K562 (cell line): Measurements from ENCODE around the gene THADA. TPM values are rescaled to one million over a fixed set of nuclear protein-coding genes. Genes with fewer than 3 reads are reported as not detected.

Experiments
- ATAC-seq: fragments of 200-7000 bp; cut with Tn5 transposase; 3 replicates; pipeline ENCODE4 v1.9.1; 2020; ENCODE audit warnings: moderate library complexity
- BruUV-seq: library from RNA; stranded (reverse); fragments of 400-500 nt; replicated peaks from 2 replicates; lab custom pipeline; 2021; lab: Mats Ljungman, UMichigan
- CTCF ChIA-PET: fragments of 300-600 bp; formaldehyde crosslinking; extraction: SDS; loops from one replicate; lab custom pipeline; 2021; ENCODE audit warnings: low intra/inter-chr PET ratio; lab: Yijun Ruan, JAX
- POLR2A ChIA-PET: fragments of 300-600, 350-650 bp; sonication (Branson Sonifier 250); formaldehyde crosslinking; extraction: SDS; loops from one replicate; lab custom pipeline; 2021; ENCODE audit warnings: antibody characterized with exemption, inconsistent platforms; lab: Yijun Ruan, JAX
- DNase-seq, 4 experiments: peaks; one replicate each; pipeline versions ENCODE4 v3.0.0 to v3.0.0-alpha.2; 2011 to 2018; ENCODE audit warnings: low spot score in 3 of 4, mixed read lengths in 3 of 4; ENCODE audit errors: extremely low read depth in 1 of 4
- FAIRE-seq: peaks from 2 replicates; lab custom pipeline; 2011; peaks lifted over from hg19 to GRCh38; lab: Jason Lieb, UNC
- H2AFZ ChIP-seq: 2 replicates; pipeline ENCODE4 v1.6.0; 2011; ENCODE audit warnings: low read depth, low read length, control low read depth, inconsistent platforms
- H3K27ac ChIP-seq: fragments of 200-600 bp; 3 replicates; pipeline ENCODE4 v1.8.0; 2011; ENCODE audit warnings: low read depth, mild to moderate bottlenecking, control low read depth, inconsistent platforms, low read length, moderate library complexity, mixed read lengths; ENCODE audit errors: extremely low read depth
- H3K27me3 ChIP-seq, 2 experiments: fragments of 300-600 bp in 1 of 2; 2 replicates in 1 of 2; 3 replicates in 1 of 2; pipeline versions ENCODE4 v1.6.0 to v1.8.0; 2011; ENCODE audit warnings: inconsistent platforms in 2 of 2, low read length in 2 of 2, mild to moderate bottlenecking in 1 of 2, mixed read lengths in 1 of 2, moderate library complexity in 1 of 2; ENCODE audit not compliant: control insufficient read depth in 2 of 2, insufficient read depth in 2 of 2
- H3K36me3 ChIP-seq: fragments of 300-600 bp; 3 replicates; pipeline ENCODE4 v1.8.0; 2011; ENCODE audit warnings: mild to moderate bottlenecking, low read length, inconsistent platforms; ENCODE audit not compliant: control insufficient read depth, insufficient read depth
- H3K4me1 ChIP-seq, 2 experiments: fragments of 200-600 bp in 1 of 2; replicated peaks in 1 of 2; 2 replicates in 1 of 2; 3 replicates in 1 of 2; pipeline versions ENCODE4 v1.5.1 to v1.8.0; 2011; ENCODE audit warnings: inconsistent platforms in 2 of 2, low read length in 2 of 2, mild to moderate bottlenecking in 1 of 2, mixed read lengths in 1 of 2, moderate library complexity in 1 of 2; ENCODE audit not compliant: control insufficient read depth in 2 of 2, insufficient read depth in 2 of 2
- H3K4me2 ChIP-seq: 2 replicates; pipeline ENCODE4 v1.6.1; 2011; ENCODE audit warnings: low read length, control low read depth, inconsistent platforms, mixed read lengths; ENCODE audit not compliant: insufficient read depth
- H3K4me3 ChIP-seq: fragments of 200-600 bp; sonication (generic), shearing (Covaris generic); 2 replicates; pipeline ENCODE4 v1.5.1; 2016; ENCODE audit warnings: control low read depth, inconsistent platforms
- H3K79me2 ChIP-seq: fragments of 200-600 bp; 3 replicates; pipeline ENCODE4 v1.8.0; 2011; ENCODE audit warnings: low read length, inconsistent platforms; ENCODE audit not compliant: control insufficient read depth, insufficient read depth
- H3K9ac ChIP-seq, 2 experiments: 2 replicates each; pipeline versions ENCODE4 v1.6.0 to v1.6.1; 2011; ENCODE audit warnings: low read depth in 2 of 2, low read length in 2 of 2, control low read depth in 1 of 2, inconsistent platforms in 1 of 2, mild to moderate bottlenecking in 1 of 2, mixed read lengths in 1 of 2; ENCODE audit not compliant: insufficient read depth in 1 of 2
- H3K9me1 ChIP-seq: one replicate; pipeline ENCODE4 v1.6.0; 2011; ENCODE audit warnings: inconsistent platforms, mild to moderate bottlenecking, low read length, moderate library complexity; ENCODE audit not compliant: control insufficient read depth, insufficient read depth
- H3K9me3 ChIP-seq: replicated peaks from 2 replicates; pipeline ENCODE4 v1.5.1; 2011; ENCODE audit warnings: low read depth, low read length, inconsistent platforms; ENCODE audit not compliant: control insufficient read depth, insufficient read depth
- H4K20me1 ChIP-seq: replicated peaks from 2 replicates; pipeline ENCODE4 v1.6.1; 2011; ENCODE audit warnings: low read length, inconsistent platforms, mixed read lengths; ENCODE audit not compliant: control insufficient read depth, insufficient read depth
- FOSL1 ChIP-seq: fragments of 200-800 bp; sonication (Bioruptor generic); conservative IDR thresholded peaks from 2 replicates; pipeline ENCODE4 v1.6.1; 2016; ENCODE audit warnings: missing genetic modification characterization, missing compliant biosample characterization
- FOXO4 ChIP-seq: fragments of 450-650 bp; formaldehyde crosslinking; IDR thresholded peaks from 2 replicates; pipeline ENCODE4 v1.4.0; 2020; ENCODE audit warnings: mild to moderate bottlenecking, moderate library complexity
- IRF2 ChIP-seq: sonication (generic); formaldehyde crosslinking; IDR thresholded peaks from 2 replicates; pipeline ENCODE4 v1.8.1; 2022; ENCODE audit warnings: mild to moderate bottlenecking, missing genetic modification reagents
- JUND ChIP-seq, 2 experiments: IDR thresholded peaks; 2 replicates in 1 of 2; 3 replicates in 1 of 2; pipeline ENCODE4 v1.6.1; 2011; ENCODE audit warnings: borderline replicate concordance in 2 of 2, low read depth in 2 of 2, low read length in 2 of 2, improper control_type of control experiment in 1 of 2, missing biosample characterization in 1 of 2, missing genetic modification characterization in 1 of 2, missing genetic modification reagents in 1 of 2
- PRPF4 ChIP-seq: fragments of 200-400 bp; formaldehyde crosslinking; IDR thresholded peaks from one replicate; pipeline ENCODE4 v1.6.1; 2017; ENCODE audit warnings: low read length, low read depth, mild to moderate bottlenecking; ENCODE audit not compliant: insufficient read depth, poor library complexity, severe bottlenecking
- STAT6 ChIP-seq: sonication (generic); formaldehyde crosslinking; IDR thresholded peaks from 2 replicates; pipeline ENCODE4 v1.8.1; 2023; ENCODE audit warnings: mild to moderate bottlenecking, missing genetic modification reagents
- TAF15 ChIP-seq: fragments of 200-400 bp; formaldehyde crosslinking; IDR thresholded peaks from 2 replicates; pipeline ENCODE4 v1.6.1; 2017; ENCODE audit warnings: mild to moderate bottlenecking, low read depth, low read length, moderate library complexity
- ZNF140 ChIP-seq: fragments of 250-450 bp; sonication (Bioruptor Pico); IDR thresholded peaks from 2 replicates; pipeline ENCODE4 v1.8.0; 2021; ENCODE audit warnings: moderate library complexity, mild to moderate bottlenecking, inconsistent platforms
- ZNF316 ChIP-seq: fragments of 450-650 bp; IDR thresholded peaks from 2 replicates; pipeline ENCODE4 v1.6.1; 2016
- ZNF408 ChIP-seq: fragments of 250-450 bp; sonication (Bioruptor Pico); IDR thresholded peaks from 2 replicates; pipeline ENCODE4 v1.4.0; 2020; ENCODE audit warnings: low read depth, mild to moderate bottlenecking, moderate library complexity
- ZNF584 ChIP-seq: fragments of 200-800 bp; sonication (Bioruptor generic); IDR thresholded peaks from 2 replicates; pipeline ENCODE4 v1.6.1; 2016; ENCODE audit warnings: low read depth, mild to moderate bottlenecking, missing genetic modification characterization, missing compliant biosample characterization
- ZNF766 ChIP-seq: fragments of 200-800 bp; sonication (Bioruptor generic); conservative IDR thresholded peaks from 2 replicates; pipeline ENCODE4 v1.6.1; 2016; ENCODE audit warnings: missing genetic modification characterization, missing compliant biosample characterization
- WGBS: fragments of 100-300 bp; shearing (Covaris generic); methylation state at CpG from one replicate; pipeline ENCODE4 v1.1.6; 2016; ENCODE audit warnings: low coverage, mixed read lengths; ENCODE audit not compliant: insufficient coverage; ENCODE audit errors: missing lambda C conversion rate; 5-methylcytosine and 5-hydroxymethylcytosine counted together
- in situ Hi-C: fragments of 300-500 bp; cut with MboI; formaldehyde crosslinking; loops from 4 replicates; pipeline ENCODE4 v1.15.0; 2018; ENCODE audit warnings: inconsistent platforms, mixed read lengths
- intact Hi-C: fragments of 100-400 bp; cut with micrococcal nuclease; formaldehyde crosslinking; loops from 2 replicates; pipeline ENCODE4 v1.14.2; 2022
- polyA plus RNA-seq, 8 experiments: library from polyadenylated mRNA; depleted of rRNA in 4 of 8; stranded (reverse) in 5 of 8; unstranded in 3 of 8; fragments of >200 nt; fragmentation: Nextera tagmentation in 2 of 8; fragmentation: Illumina TruSeq in 1 of 8; extraction: Ambion mirVana in 2 of 8; extraction: Trizol in 1 of 8; gene quantifications; 2 replicates each; pipeline versions ENCODE4 v1.2.1 to v1.2.3, GENCODE V29; 2011 to 2014; ENCODE audit warnings: inconsistent platforms in 1 of 8, missing spikeins in 1 of 8
- total RNA-seq, 7 experiments: library from RNA; depleted of rRNA in 6 of 7; stranded (reverse); fragments of >200 nt in 6 of 7; fragmentation: Illumina TruSeq in 2 of 7; extraction: Trizol in 2 of 7; gene quantifications; 2 replicates each; pipeline versions ENCODE4 v1.2.1 to v1.2.3, GENCODE V29; 2011 to 2021; ENCODE audit warnings: low replicate concordance in 1 of 7
- TF ChIP-seq, protein P1 (sequence below): sonication (generic); formaldehyde crosslinking; IDR thresholded peaks from 2 replicates; pipeline ENCODE4 v1.8.0; 2023; ENCODE audit warnings: mild to moderate bottlenecking, missing genetic modification reagents
- TF ChIP-seq, protein P2 (sequence below): fragments of 250-450 bp; sonication (Bioruptor Pico); IDR thresholded peaks from 2 replicates; pipeline ENCODE4 v1.5.0; 2021

Gene THADA
- total and polyA plus RNA-seq, 9 of the 15 experiments (the other 6 are each of a cell fraction or from before 2014, with no cell fraction given): 17.8 to 34.7 (median 31.9) TPM

DNA sequence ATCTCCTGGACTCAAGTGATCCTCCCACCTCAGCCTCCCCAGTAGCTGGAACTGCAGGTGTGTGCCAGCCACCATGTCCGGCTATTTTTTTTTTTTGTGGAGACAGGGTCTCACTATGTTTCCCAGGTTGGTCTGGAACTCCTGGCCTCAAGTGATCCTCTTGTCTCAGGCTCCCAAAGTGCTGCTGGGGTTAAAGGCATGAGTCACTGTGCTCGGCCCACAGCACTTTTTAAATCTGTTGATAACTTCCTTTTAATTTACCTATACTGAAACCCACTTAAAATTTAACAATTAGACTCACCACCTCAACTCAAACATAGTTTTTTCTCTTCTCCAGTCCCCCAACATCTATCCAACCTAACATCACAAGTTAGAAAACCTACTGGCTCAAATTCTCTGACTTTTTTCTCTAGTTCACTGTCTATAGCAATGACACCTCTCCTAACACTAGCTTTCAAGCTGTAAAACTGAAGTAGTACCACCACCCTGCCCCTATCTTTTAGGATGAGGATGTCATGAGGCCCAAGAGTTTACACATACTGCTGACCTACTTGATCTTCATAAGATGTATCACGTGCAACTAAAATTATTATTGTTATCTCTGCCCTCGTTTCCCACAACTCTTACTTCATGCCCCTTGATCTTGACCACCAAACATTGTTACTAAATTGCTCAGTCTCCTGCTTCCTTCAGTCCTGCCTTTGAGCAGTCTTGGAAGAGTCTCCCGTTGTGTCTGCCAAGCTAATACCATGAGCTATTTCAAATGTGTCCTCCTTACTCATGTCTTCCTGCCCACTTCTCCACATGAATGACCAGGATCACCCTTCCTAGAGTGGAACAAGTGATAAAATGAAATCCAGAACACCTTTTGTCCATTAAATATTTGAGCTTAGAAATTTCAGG lies 227.1 kb downstream of the THADA start:
- BruUV-seq: no TSS peak
- FAIRE-seq: no peak
- CTCF ChIA-PET: no interaction called here
- TF ChIP-seq, protein P1, sequence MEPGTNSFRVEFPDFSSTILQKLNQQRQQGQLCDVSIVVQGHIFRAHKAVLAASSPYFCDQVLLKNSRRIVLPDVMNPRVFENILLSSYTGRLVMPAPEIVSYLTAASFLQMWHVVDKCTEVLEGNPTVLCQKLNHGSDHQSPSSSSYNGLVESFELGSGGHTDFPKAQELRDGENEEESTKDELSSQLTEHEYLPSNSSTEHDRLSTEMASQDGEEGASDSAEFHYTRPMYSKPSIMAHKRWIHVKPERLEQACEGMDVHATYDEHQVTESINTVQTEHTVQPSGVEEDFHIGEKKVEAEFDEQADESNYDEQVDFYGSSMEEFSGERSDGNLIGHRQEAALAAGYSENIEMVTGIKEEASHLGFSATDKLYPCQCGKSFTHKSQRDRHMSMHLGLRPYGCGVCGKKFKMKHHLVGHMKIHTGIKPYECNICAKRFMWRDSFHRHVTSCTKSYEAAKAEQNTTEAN (CRISPR knock-in tag): no peak
- TF ChIP-seq ZNF408 (CRISPR knock-in tag): no peak
- TF ChIP-seq TAF15: no peak
- TF ChIP-seq IRF2 (CRISPR knock-in tag): no peak
- TF ChIP-seq ZNF316: no peak
- no peak for TF ChIP-seq FOXO4 (CRISPR knock-in tag)
- TF ChIP-seq, protein P2, sequence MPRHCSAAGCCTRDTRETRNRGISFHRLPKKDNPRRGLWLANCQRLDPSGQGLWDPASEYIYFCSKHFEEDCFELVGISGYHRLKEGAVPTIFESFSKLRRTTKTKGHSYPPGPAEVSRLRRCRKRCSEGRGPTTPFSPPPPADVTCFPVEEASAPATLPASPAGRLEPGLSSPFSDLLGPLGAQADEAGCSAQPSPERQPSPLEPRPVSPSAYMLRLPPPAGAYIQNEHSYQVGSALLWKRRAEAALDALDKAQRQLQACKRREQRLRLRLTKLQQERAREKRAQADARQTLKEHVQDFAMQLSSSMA (CRISPR knock-in tag): no peak
- TF ChIP-seq ZNF140 (CRISPR knock-in tag): no peak
- TF ChIP-seq STAT6 (CRISPR knock-in tag): no peak
- TF ChIP-seq FOSL1: 0 out of 2 replicates have a peak, but pooled peaks have one; percentile 27
- no peak for TF ChIP-seq ZNF766 (CRISPR knock-in tag)
- TF ChIP-seq PRPF4: no peak
- TF ChIP-seq ZNF584 (CRISPR knock-in tag): peak; percentile 95
- TF ChIP-seq JUND (IDR thresholded peaks at IDR 0.05; ENCODE audit: borderline replicate concordance, low read depth, low read length): peak; percentile 32; the same call in 1 of the 2 replicates
- no peak for TF ChIP-seq JUND (tag; IDR thresholded peaks at IDR 0.05; ENCODE audit: borderline replicate concordance, low read depth, low read length)

More for the DNA sequence above, 227.1 kb downstream of the THADA start:
- H3K9me1 ChIP-seq: no peaks in the 10 kb centered on the region
- H3K4me3 ChIP-seq: no peak overlapping the region
- DNase-seq (no peak), ATAC-seq (no peak)
- in situ Hi-C loops: no loop called here
- H4K20me1 ChIP-seq: no peaks in the 10 kb centered on the region
- no peaks in the 10 kb centered on the region for H3K9me3 ChIP-seq
- no peak overlapping the region for H3K27ac ChIP-seq
- 49% methylated on average over 5 of the region's 5 CpGs for WGBS
- H2AFZ ChIP-seq: no peak overlapping the region
- H3K79me2 ChIP-seq: no peaks in the 10 kb centered on the region
- no peaks in the 10 kb centered on the region for H3K36me3 ChIP-seq
- H3K27me3 ChIP-seq: no peaks in the 10 kb centered on the region
- H3K4me2 ChIP-seq: no peak overlapping the region
- no peaks in the 10 kb centered on the region for H3K4me1 ChIP-seq
- intact Hi-C loops: no loop called here
- POLR2A ChIA-PET: interaction anchor here (1.0 kb wide), 1 partner anchor 21 kb away, joined by 3 read pairs; no protein-coding TSS in a partner anchor
- no peak overlapping the region for H3K9ac ChIP-seq
